GM21786 (cell line): ENCODE results near the gene CACNA1F.
"Not testable (repeated sequence)": the region's sequence is repeated elsewhere in the genome, so short reads cannot be mapped to it uniquely, and the experiment has no call there.

Source experiments
- ATAC-seq: cut with Tn5 transposase; IDR thresholded peaks from one replicate; pipeline ENCODE4 v1.9.1; 2021; ENCODE audit not compliant: unreplicated experiment

Gene CACNA1F

DNA sequence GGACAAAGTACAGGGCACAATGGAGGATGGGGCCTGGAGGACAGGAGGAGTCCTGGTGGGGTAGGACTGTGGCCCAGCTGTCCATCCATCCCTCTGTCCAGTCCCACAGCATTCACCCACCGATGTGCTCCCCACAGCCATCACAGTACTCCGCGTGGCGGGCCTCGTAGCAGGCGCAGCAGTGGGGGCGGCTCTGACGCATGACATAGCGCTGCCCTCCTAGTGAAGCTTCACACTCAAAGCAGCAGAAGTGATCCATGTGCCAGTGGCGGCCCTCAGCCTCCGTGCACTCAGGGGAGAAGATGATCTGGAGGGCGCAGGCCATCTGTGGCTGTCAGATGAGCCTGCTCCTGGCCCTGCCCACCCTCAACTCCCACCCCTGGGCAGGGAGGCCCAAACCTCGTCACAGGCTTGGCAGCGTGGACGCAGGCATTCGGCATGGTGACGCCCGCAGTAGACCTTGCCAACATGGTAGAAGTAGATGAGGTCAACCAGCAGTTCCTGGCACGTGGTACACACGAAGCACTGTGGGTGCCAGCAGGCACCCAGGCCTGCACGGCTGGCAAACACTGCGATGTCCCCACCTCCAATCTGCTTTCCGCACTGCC, 55.2 kb downstream of the CACNA1F start:
- no peak for ATAC-seq

DNA sequence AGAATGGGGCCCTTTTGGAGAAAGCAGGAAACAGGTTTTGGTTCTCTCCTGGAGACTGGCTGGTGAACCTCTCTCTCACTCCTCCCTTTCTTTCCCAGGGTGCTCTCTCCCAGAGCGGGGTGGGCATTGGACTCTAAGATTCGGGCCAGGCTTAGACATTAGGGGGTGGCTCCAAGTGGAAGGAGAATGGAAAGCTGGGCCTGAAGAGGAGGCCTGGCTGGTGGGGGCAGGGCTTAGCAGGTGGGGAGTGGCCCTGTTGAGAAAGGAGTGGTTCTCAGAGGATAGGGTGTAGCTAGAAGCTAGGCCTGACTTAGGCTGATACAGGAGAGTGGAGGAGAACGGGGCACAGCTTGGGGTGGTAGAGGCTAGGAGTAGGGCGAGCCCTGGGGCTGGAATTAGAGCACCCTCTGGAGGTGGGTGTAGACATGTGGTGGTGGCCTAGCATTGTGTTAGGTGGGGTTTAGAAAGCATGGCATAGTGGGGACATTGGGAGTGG, 55.8 kb downstream of the CACNA1F start:
- no peak for ATAC-seq

DNA sequence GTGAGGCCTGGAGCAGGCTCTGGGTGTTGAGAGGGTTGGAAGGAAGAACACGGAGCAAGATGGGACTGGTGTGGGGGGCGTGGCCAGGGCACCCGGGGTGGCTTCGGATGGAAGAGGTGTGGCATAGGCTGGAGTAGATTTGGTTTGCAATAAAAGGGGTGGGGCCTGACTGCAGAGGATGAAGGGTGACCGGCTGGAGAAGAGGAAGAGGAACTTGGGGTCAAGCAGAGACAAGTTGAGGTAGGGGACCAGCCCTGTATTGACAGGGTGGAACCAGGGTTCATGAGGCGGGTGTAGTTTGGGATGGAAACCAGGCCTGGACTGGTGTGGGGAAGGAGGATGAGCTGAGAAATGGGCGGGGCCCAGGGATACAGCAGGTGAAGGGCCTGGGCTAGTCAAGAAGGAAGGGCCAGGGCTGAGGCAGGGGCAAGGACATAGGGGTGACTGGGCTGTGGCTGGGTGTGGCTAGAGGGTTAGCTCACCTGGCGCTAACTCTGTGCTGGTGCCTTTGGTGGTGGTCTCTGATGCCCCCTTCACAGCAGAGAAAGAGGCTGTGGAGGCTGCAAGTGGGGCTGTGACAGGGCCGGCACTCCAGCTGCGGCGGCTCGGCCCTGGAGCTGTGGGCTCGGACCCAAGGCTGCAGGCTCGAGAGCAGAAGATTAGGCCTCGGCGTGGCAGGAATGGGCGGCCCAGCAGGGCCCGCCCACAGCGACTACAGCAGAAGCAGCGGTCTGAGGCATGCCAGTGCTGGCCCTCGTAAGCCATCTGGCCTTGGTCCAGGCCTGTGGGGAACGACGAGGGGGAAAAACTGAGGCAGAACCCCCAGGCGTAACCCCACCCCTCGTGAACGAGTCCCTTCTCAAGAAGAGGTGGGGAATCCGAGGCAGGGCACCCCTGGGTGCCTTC, 56.5 kb downstream of the CACNA1F start:
- no peak for ATAC-seq

DNA sequence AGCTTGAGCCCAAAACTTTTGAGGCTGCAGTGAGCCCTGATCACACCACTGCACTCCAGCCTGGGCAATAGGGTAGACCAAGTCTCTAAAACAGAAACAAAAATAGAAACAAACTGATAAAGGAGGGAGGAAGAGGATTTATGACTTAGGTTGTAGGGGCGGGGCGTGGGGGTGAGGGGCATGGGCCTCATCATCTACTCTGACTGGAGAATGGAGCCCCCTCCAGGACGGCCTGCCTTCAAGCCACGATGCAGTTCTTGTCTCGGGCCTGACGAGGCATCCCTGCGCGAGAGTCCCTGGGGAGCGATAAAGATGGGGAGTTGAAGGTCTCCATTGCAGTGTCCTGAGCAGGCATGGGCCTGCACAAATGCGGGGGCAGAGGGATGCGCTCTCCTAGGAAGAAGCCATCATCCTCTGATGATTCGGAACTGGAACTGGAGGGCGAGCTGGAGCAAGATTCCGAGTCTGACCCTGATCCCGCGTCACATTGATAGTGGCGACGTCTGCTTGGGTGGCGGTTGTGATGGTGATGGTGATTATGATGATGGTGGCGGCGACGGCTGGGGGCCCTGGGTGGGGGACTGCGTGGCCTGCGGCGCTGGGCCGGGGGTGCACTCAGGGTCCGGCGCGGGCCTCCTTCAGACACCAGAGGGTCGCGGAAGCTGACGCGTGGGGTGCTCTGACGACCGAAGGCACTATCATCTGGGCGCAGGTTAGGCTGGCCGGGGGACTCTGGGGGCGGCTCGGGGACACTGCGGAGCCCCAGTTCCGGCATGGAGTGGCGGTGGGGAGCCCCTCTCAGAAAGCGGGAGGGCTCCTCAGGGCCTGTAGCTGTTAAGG, 57.5 kb downstream of the CACNA1F start:
- no peak for ATAC-seq

DNA sequence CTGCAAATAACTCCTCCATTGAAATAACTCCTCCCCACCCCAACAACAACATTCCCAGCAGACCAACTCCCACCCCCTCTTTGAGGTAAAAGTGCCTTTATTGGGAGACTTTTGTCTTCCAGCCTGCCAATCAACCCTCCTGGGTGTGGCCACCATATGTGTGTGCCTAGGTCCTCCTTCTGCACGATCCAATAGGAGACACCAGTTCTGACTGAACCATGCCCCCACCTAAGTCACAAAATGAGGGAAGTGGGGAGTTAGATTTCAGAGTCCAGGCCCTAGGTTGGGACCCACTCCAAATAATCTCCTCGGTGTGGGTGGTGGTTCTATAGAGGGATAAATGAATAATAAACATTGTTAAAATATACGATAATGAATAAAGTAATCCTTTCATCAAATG, 58.4 kb downstream of the CACNA1F start:
- no peak for ATAC-seq

DNA sequence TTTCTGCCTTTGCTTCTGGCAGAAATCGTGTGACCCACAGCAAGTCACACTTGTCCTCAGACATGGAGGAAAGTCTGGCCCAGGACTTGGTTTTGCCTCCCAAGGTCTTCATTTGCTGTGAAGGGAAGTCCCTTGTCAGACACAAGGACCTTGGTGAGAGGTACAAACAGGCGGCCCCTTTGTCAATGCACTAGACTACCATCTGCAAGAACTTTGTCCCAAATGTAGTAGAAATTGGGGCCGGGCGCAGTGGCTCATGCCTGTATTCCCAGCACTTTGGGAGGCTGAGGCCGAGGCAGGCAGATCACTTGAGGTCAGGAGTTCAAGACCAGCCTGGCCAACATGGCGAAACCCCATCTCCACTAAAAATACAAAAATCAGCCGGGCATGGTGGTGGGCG, 59.6 kb downstream of the CACNA1F start:
- ATAC-seq = not testable (repeated sequence)

DNA sequence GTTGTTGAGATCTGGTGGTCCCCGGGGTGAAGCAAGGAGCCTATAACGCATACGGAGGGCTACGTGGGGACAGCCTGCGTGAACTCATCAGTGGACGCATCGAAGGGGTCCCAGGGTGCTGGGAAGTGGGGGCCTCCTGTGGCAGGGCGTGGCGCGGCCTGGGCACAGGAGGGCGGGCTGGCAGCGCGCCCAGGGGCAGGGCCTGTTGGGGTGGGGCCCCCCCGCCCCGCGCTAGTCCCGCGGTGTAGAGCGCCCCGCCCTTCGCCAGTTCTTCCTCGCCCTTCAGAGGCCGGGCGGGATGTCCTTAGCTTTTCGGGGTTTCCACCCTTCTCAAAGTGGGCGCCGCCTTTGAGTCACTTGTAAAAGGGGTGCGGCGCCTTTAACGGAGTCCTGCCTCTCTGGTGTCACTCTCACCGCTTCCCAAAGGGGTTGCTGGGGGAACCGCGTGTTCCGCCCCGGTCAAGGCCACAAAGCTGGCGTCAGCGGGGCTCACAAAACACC, 60.8 kb downstream of the CACNA1F start:
- peak; percentile 66 for ATAC-seq

DNA sequence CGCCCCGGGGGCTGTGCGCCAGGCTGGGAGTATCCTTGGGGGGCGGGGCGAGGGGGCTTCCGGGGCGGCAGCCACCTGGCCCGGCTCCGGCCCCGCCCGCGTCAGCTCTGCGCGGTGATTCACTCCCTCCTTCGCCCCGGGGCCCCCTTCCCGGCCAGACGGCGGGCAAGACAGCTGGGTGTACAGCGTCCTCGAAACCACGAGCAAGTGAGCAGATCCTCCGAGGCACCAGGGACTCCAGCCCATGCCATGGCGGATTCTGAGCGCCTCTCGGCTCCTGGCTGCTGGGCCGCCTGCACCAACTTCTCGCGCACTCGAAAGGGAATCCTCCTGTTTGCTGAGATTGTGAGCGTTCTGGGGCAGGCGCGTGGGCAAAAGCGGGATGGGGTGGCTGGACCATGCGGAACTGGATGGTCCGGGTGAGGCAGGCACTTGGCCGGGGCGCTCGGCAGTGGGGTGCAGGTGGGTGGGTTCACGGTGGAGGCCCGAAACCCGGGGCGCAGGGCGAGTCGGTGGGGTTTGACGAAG, 61.3 kb downstream of the CACNA1F start, which contains the start of gene PLP2:
TSS of gene PLP2 (plus strand) at position 147 of the 528 bp plus-strand sequence. CDS start at position 250, 103 bp downstream.
- peak; percentile 23 for ATAC-seq

DNA sequence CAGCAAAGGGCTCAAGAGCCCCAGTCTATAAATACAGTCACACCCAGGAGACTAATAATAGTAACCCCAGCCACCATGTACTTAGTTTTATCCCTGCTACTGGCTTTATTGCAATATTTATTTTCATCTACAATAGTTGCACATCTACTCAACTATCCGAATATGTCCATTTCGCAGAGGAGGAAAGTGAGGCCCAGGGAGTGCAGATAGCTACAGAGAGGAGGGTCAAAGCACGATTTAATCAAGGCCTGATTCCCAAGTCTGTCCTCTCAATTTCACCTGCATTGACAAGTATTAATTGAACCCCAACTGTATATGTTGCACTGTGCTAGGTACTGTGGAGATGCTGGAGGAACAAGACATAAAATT, 65.4 kb downstream of the CACNA1F start:
- no peak for ATAC-seq

DNA sequence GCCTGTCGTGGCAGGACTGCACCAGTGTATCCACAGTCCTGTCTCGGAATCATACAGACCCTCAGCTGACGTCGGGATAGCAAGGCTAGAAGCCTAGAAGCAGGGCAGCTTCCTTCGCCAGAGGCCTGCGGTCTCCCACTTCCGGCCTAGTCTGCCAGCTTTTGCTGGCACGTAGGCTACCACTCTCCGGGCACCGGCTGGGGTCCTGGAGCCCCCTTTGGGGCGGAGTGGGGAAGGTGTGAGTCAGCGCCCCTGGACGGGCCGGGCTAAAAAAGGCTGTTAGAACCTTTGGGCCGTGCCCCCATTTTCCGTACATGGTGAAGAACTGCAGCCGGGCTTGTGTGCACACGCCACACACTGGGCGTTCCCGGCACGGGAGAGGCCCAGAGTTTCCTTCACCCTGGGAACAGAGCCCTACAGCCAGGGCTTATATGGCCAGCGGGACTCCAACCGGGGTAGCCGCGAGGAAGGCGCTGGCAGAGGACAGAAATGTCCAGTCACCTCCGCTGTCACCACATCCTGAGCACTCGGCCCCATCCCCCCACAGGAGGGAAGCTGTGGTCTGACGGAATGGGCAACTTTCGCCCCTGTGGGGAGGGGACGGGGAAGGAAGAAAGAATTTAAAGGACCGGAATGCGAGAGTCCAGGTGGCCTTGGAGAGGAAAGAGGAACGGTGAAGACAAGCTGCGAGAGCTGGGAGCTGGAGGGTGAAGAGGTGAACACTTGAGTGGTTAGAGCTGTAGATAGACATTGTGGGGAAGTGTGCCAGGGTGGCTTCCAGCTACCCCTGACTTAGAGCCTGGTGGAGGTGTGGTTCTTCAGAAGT, 66.0 kb downstream of the CACNA1F start:
- ATAC-seq = peak; percentile 24

DNA sequence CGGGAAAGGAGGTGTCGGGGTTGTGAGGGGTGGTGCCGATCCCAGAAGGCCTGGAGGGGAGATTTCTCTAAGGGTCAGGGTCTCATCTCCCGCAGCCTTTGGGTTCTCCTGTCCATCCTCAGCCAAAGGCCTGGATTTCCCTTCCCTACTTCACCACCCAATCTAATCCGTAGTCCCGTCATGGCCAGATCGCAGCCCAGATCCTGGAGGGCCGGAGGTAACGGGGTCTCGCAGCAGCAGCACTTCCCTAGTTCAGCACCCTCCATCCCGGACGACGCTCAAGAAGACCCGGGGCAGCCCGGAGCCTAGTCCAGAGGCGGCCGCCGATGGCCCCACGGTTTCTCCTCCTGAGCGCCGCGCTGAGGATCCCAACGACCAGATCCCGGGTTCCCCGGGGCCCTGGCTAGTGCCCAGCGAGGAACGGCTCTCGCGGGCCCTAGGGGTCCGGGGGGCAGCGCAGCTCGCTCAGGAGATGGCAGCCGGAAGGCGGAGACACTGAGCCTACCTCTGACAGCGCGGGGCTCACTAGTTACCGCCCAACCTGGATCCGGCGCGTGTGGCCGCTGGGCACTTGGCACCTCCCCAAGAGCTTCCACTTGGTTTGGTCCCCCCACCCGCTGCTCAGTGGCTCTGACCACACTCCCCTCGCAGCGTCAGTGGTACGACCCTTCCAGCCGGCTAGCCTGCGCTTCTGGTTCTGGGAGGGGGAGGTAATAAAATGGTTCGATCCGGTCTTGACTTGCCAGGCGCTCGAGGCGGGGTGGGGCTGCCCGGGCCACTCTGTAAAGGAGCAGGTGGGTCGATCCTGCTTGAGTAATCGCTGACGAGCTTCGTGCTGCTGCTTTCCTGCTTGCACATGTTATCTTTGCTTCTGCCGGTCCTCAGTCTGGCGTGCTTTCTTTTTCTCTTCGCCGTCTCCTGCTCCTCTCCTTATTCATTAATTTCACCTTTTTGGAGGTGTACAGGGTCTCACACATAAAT, 66.9 kb downstream of the CACNA1F start:
- peak; percentile 30 for ATAC-seq

DNA sequence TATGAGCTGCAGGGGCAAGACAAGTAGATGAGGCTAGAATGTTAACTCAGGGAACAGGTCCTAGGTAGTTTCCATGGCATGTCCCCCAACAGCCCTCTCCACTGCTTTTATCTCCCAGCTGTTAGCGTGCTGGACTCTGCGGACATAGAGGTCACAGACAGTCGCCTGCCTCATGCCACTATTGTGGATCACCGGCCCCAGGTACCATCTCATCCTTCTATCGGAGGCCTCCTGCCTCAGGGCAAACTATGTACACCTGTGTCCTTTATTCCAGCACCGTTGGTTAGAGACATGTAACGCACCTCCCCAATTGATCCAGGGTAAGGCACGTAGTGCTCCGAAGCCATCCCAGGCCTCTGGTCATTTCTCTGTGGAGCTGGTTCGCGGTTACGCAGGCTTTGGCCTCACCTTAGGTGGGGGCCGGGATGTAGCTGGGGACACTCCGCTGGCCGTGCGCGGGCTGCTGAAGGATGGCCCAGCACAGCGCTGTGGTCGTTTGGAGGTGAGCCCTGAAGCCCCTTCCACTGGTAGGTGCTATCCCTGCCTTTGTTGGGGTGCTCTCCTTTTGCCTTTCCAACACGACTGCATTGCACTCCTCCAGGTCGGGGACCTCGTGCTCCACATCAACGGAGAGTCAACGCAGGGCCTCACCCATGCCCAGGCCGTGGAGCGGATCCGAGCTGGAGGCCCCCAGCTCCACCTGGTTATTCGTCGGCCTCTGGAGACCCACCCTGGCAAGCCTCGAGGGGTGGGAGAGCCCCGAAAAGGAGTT, 68.4 kb downstream of the CACNA1F start:
- ATAC-seq = no peak

DNA sequence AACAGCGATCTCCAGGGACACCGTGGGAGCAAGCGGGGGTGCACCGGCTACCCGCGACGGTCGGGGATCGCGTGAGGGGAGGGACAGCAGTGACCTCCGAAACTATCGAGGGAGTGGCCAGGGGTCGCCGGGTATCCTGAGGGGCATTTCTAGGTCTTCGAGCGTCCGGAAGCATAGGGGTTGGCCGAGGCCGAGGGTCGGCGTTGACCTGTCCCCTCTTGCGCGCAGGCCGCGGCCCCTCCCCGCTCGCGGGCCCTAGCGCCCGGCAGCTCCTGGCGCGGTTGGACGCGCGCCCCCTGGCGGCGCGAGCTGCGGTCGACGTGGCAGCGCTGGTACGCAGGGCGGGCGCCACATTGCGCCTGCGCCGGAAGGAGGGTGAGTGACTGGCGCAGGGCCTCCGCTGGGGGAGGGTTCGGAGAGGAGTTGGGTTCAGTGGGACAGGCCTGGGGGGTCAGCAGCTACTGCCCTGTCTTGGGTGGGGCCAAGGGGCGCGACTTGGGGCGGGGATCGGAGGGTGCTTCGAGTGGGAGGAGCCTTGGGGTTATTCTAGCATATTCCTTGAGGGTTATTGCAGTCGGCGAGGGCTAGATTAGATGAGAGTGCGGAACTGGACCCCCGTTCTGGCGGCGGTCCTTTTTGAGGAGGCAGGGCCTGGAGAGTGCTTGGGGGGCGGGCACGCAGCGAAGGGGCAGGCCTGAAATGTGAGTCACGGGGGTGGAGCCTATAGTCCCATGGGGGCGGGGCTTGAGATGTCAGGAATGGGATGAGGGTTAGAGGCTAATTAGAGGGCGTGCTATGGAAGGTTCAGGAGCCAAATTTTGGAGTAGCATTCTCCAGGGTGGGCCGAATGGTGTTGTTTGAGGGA, 69.4 kb downstream of the CACNA1F start:
- ATAC-seq = peak; percentile 43

DNA sequence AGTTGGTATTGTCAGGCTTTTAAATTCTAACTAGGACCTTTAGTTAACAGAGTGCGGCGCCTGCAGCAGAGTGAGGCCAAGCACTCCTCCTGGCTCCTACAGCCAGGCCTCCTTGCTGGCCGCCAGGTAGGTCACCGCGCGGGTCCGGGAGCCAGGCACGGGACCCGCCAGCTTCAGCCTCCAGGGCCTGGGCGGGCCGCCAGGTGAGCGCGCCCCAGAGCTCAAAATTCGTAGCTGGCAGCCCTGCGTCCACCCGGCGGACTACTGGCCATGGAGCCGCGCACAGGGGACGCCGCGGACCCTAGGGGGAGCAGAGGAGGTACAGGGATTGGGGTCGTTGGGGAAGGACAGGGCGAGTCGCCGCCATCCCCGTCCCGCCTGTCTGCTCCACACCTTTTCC, 70.5 kb downstream of the CACNA1F start, which contains the start of gene MAGIX:
TSS of gene MAGIX (plus strand) at position 139 of the 400 bp plus-strand sequence. CDS start at position 271, 132 bp downstream.
- no peak for ATAC-seq

DNA sequence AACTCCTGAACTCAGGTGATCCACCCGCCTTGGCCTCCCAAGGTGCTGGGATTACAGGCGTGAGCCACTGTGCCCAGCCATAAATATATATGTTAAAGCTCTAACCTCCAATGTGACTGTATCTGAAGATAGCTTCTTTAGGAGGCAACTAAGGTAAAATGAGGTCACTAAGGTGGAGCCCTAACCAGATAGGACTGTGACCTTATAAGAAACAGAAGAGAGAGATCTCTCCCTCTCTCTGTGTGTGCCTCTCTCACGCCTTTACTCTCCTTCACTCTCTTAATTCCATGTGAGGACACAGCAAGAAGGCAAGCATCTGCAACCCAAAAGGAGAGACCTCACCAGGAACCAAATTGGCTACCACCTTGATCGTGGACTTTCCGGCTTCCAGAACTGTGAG, 71.5 kb downstream of the CACNA1F start:
- no peak for ATAC-seq

DNA sequence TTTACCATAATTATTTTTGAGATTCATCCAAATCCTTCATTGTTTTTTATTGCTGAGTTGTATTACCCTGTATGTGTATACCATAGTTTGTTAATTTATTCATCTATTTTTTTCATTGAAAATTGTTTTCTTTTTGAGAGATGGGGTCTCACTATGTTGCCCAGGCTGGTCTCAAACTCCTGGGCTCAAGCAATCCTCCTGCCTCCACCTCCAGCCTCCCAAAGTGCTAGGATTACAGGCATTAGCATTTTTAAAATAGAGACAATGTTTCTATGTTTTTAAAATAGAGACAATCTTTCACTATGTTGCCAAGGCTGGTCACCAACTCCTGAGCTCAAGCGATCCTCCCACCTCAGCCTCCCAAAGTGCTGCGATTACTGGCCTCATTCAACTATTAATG, 72.2 kb downstream of the CACNA1F start:
- ATAC-seq = no peak

DNA sequence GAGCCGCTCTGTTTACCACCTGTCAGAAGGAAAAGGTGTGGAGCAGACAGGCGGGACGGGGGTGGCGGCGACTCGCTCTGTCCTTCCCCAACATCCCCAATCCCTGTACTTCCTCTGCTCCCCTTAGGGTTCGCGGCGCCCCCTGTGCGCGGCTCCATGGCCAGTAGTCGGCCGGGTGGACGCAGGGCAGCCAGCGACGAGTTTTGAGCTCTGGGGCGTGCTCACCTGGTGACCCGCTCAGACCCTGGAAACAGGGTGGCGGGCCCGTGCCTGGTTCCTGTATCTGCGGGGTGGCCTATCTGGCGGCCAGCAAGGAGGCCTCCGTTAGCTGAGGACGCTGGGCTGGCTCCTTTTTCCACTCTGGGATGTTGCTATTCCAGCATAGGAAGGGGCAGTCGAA, 75.9 kb downstream of the CACNA1F start:
- no peak for ATAC-seq
